ENCODE data around the gene YPEL2.
A peak's percentile ranks its signal among the peaks of the same experiment; 100 is the strongest.

YPEL2 gene

GRCh38 chr17:59436900-59437299 lies 105.4 kb downstream of the YPEL2 start:
- FAIRE-seq, result no peak

- no peak for FAIRE-seq
Measured at GRCh38 chr17:59437791-59438281, 106.4 kb downstream of the YPEL2 start.

GRCh38 chr17:59439262-59439661 lies 107.8 kb downstream of the YPEL2 start:
- no peak for FAIRE-seq

GRCh38 chr17:59439741-59440211 lies 108.3 kb downstream of the YPEL2 start:
- FAIRE-seq, result no peak

- FAIRE-seq, result peak; percentile 80
Measured at GRCh38 chr17:59440757-59441463, 109.5 kb downstream of the YPEL2 start.

GRCh38 chr17:59441464-59442096 lies 110.1 kb downstream of the YPEL2 start:
- FAIRE-seq, result no peak

- FAIRE-seq, result no peak
Measured at GRCh38 chr17:59443106-59443505, 111.7 kb downstream of the YPEL2 start.

All from A204.1 (cell line).